Smooth muscle cell (in vitro differentiated cells): ENCODE data around the gene GLA. TPM values are rescaled to one million over a fixed set of nuclear protein-coding genes. Genes with fewer than 3 reads are reported as not detected.

Source experiments
- DNase-seq: peaks from one replicate; lab custom pipeline; 2025; ENCODE audit not compliant: unreplicated experiment; lab: John Stamatoyannopoulos, UW
- H2AFZ ChIP-seq: fragments of 200-600 bp; sonication (generic); 2 replicates; pipeline ENCODE4 v1.6.0; 2016; ENCODE audit warnings: antibody characterized with exemption, low read depth, mild to moderate bottlenecking
- H3F3A ChIP-seq: fragments of 200-600 bp; sonication (generic); 2 replicates; pipeline ENCODE4 v1.6.0; 2017; ENCODE audit warnings: antibody characterized with exemption, low read depth
- H3K27ac ChIP-seq: fragments of 200-600 bp; sonication (generic); 2 replicates; pipeline ENCODE4 v1.5.1; 2016; ENCODE audit warnings: low read depth, mild to moderate bottlenecking
- H3K27me3 ChIP-seq: fragments of 200-600 bp; sonication (generic); 2 replicates; pipeline ENCODE4 v1.6.1; 2016; ENCODE audit warnings: low read depth, mild to moderate bottlenecking
- H3K36me3 ChIP-seq: fragments of 200-600 bp; sonication (generic); 2 replicates; pipeline ENCODE4 v1.5.1; 2016; ENCODE audit warnings: low read depth
- H3K4me1 ChIP-seq: fragments of 200-600 bp; sonication (generic); 2 replicates; pipeline ENCODE4 v1.5.1; 2016; ENCODE audit warnings: low read depth
- H3K4me2 ChIP-seq: fragments of 200-600 bp; sonication (generic); 2 replicates; pipeline ENCODE4 v1.6.0; 2016; ENCODE audit warnings: mild to moderate bottlenecking
- H3K4me3 ChIP-seq: fragments of 200-600 bp; sonication (generic); 2 replicates; pipeline ENCODE4 v1.5.1; 2016; ENCODE audit warnings: mild to moderate bottlenecking
- H3K79me2 ChIP-seq: fragments of 200-600 bp; sonication (generic); 2 replicates; pipeline ENCODE4 v1.6.0; 2016; ENCODE audit warnings: low read depth, mild to moderate bottlenecking
- H3K9ac ChIP-seq: fragments of 200-600 bp; sonication (generic); 2 replicates; pipeline ENCODE4 v1.6.0; 2016; ENCODE audit warnings: low read depth
- H3K9me3 ChIP-seq: fragments of 200-600 bp; sonication (generic); replicated peaks from 2 replicates; pipeline ENCODE4 v1.5.1; 2016; ENCODE audit warnings: low read depth
- H4K20me1 ChIP-seq: fragments of 200-600 bp; sonication (generic); 2 replicates; pipeline ENCODE4 v1.6.0; 2016; ENCODE audit warnings: low read depth
- WGBS: methylation state at CpG from one replicate; pipeline ENCODE4 v1.1.7; 2016; ENCODE audit warnings: low lambda C conversion rate; 5-methylcytosine and 5-hydroxymethylcytosine counted together
- polyA plus RNA-seq: library from polyadenylated mRNA; unstranded; fragments of >200 nt; fragmentation: Nextera tagmentation; extraction: Ambion mirVana; gene quantifications from 2 replicates; pipeline ENCODE4 v1.2.1, GENCODE V29; 2016
- total RNA-seq: library from RNA; depleted of rRNA; stranded (reverse); fragments of >200 nt; gene quantifications from 2 replicates; pipeline ENCODE4 v1.2.3, GENCODE V29; 2014
- TF ChIP-seq, protein P1 (sequence below): fragments of 200-600 bp; sonication (generic); IDR thresholded peaks from 2 replicates; pipeline ENCODE4 v1.5.1; 2017; ENCODE audit warnings: borderline replicate concordance, mild to moderate bottlenecking, antibody characterized with exemption; ENCODE audit not compliant: insufficient read depth, poor library complexity, severe bottlenecking

Gene GLA
- total and polyA plus RNA-seq, 2 experiments from 2014 or later, result 41.2 to 46.9 TPM

GRCh38 chrX:101417981-101418841 lies 10.5 kb upstream of the GLA start:
- peak overlapping the region; percentile 91 for H3K9ac ChIP-seq
- H3K4me3 ChIP-seq, result peak overlapping the region; percentile 59
- no peaks in the 10 kb centered on the region for H3K36me3 ChIP-seq
- no peaks in the 10 kb centered on the region for H4K20me1 ChIP-seq
- H3F3A ChIP-seq, result no peaks in the 10 kb centered on the region
- peak overlapping the region; percentile 84 for H3K4me2 ChIP-seq
- TF ChIP-seq, protein P1, sequence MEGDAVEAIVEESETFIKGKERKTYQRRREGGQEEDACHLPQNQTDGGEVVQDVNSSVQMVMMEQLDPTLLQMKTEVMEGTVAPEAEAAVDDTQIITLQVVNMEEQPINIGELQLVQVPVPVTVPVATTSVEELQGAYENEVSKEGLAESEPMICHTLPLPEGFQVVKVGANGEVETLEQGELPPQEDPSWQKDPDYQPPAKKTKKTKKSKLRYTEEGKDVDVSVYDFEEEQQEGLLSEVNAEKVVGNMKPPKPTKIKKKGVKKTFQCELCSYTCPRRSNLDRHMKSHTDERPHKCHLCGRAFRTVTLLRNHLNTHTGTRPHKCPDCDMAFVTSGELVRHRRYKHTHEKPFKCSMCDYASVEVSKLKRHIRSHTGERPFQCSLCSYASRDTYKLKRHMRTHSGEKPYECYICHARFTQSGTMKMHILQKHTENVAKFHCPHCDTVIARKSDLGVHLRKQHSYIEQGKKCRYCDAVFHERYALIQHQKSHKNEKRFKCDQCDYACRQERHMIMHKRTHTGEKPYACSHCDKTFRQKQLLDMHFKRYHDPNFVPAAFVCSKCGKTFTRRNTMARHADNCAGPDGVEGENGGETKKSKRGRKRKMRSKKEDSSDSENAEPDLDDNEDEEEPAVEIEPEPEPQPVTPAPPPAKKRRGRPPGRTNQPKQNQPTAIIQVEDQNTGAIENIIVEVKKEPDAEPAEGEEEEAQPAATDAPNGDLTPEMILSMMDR, result no peak
- 43% methylated on average over 54 of the region's 56 CpGs for WGBS
- no peaks in the 10 kb centered on the region for H3K79me2 ChIP-seq
- H3K27me3 ChIP-seq, result no peaks in the 10 kb centered on the region
- peaks cover 3% of the 10 kb centered on the region for H3K9me3 ChIP-seq
- peaks cover 9% of the 10 kb centered on the region for H3K4me1 ChIP-seq
- H2AFZ ChIP-seq, result peak overlapping the region; percentile 28
- peak; percentile 6 for DNase-seq
- H3K27ac ChIP-seq, result peak overlapping the region; percentile 84

DNA sequence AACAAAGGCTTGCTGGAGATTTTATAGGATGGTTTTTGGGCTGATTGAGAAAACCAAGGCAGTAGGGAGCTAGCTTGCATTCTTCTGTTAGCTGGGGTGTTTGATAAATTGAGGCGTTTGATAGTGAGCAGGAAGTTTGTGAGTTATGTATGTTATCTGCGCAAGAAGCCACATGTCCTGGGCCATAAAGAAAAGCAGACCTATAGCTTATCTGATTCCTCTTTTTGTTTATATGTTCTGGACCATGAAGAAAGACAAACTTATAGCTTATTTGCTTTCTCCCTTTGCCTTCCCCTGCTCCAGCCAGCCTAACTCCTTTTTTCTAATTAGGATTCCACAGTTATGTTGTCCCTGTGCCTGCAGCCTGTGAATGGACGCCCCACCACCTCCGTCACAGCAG lies 9.5 kb upstream of the GLA start:
- 37% methylated on average over 4 of the region's 4 CpGs for WGBS
- Histone ChIP-seq H3K4me2 (peak overlapping the region; percentile 84), H3K27me3 (no peaks in the 10 kb centered on the region)

GRCh38 chrX:101416691-101417090 lies 9.0 kb upstream of the GLA start:
- no peak overlapping the region for H3K9ac ChIP-seq
- H3K9me3 ChIP-seq, result peaks cover 3% of the 10 kb centered on the region
- H3K4me2 ChIP-seq, result peak overlapping the region; percentile 84
- H3F3A ChIP-seq, result no peaks in the 10 kb centered on the region
- no peaks in the 10 kb centered on the region for H3K36me3 ChIP-seq
- H2AFZ ChIP-seq, result peak overlapping the region; percentile 28
- H3K79me2 ChIP-seq, result peaks cover 5% of the 10 kb centered on the region
- H3K4me3 ChIP-seq, result no peak overlapping the region
- TF ChIP-seq, protein P1, result no peak
- peaks cover 6% of the 10 kb centered on the region for H4K20me1 ChIP-seq
- no peaks in the 10 kb centered on the region for H3K27me3 ChIP-seq
- H3K4me1 ChIP-seq, result peaks cover 9% of the 10 kb centered on the region
- 76% methylated on average over 7 of the region's 7 CpGs for WGBS
- DNase-seq, result peak; percentile 0
- peak overlapping the region; percentile 84 for H3K27ac ChIP-seq

More for the DNA sequence above, 9.5 kb upstream of the GLA start:
- Histone ChIP-seq H3K79me2 (no peaks in the 10 kb centered on the region), H3K9me3 (peaks cover 3% of the 10 kb centered on the region), H3K27ac (peak overlapping the region; percentile 84), H3K9ac (no peak overlapping the region), H3K36me3 (no peaks in the 10 kb centered on the region), H3K4me3 (peak overlapping the region; percentile 59), H4K20me1 (peaks cover 6% of the 10 kb centered on the region), H3F3A (no peaks in the 10 kb centered on the region), H2AFZ (peak overlapping the region; percentile 28), H3K4me1 (peaks cover 9% of the 10 kb centered on the region)
- no peak for DNase-seq
- TF ChIP-seq, protein P1, result no peak
